BLaER1 treated with 17β-estradiol and CSF1 and Interleukin-3, amounts not matched to agents 10 nM and 100 nM (cell line): ENCODE results near the gene DRD5.

ENCODE experiments used
- H3K27ac ChIP-seq, 11 experiments: shearing (Covaris generic); formaldehyde crosslinking; 2 replicates each; pipeline ENCODE4 v1.8.1; 2022
- H3K27me3 ChIP-seq, 11 experiments: shearing (Covaris generic); formaldehyde crosslinking; 2 replicates each; pipeline ENCODE4 v1.8.1; 2022
- H3K36me3 ChIP-seq, 11 experiments: shearing (Covaris generic); formaldehyde crosslinking; 2 replicates each; pipeline ENCODE4 v1.8.1; 2022
- H3K4me1 ChIP-seq, 10 experiments: shearing (Covaris generic); formaldehyde crosslinking; 2 replicates each; pipeline ENCODE4 v1.8.1; 2022
- H3K4me2 ChIP-seq, 11 experiments: shearing (Covaris generic); formaldehyde crosslinking; 2 replicates each; pipeline ENCODE4 v1.8.1; 2022
- H3K4me3 ChIP-seq, 10 experiments: shearing (Covaris generic); formaldehyde crosslinking; 2 replicates each; pipeline ENCODE4 v1.8.1; 2022
- H3K9ac ChIP-seq, 11 experiments: shearing (Covaris generic); formaldehyde crosslinking; 2 replicates each; pipeline ENCODE4 v1.8.1; 2022
- H3K9me3 ChIP-seq, 11 experiments: shearing (Covaris generic); formaldehyde crosslinking; replicated peaks in 1 of 11; 2 replicates each; pipeline ENCODE4 v1.8.1; 2022
- H4K20me1 ChIP-seq, 11 experiments: shearing (Covaris generic); formaldehyde crosslinking; 2 replicates each; pipeline ENCODE4 v1.8.1; 2022
- Cebpa-rat ChIP-seq, 11 experiments: shearing (Covaris generic); IDR thresholded peaks; 2 replicates each; pipeline ENCODE4 v1.8.1; 2022

DRD5 gene

GRCh38 chr4:9804918-9805317, 23.5 kb downstream of the DRD5 start:
- Histone ChIP-seq H3K27me3 (no peaks in the 10 kb centered on the region), H4K20me1 (no peaks in the 10 kb centered on the region), H3K4me2 (no peak overlapping the region), H3K27ac (no peak overlapping the region), H3K4me1 (peaks cover 0 to 14% (median 10%) of the 10 kb centered on the region in 10 experiments; a peak in 10 of 20 replicates), H3K36me3 (peaks cover 0 to 8% (median 0%) of the 10 kb centered on the region in 11 experiments; a peak in 1 of 22 replicates), H3K9ac (no peak overlapping the region), H3K9me3 (no peaks in the 10 kb centered on the region), H3K4me3 (no peak overlapping the region)
- no peak for TF ChIP-seq Cebpa-rat (IDR thresholded peaks at IDR 0.05)

GRCh38 chr4:9808077-9808476, 26.6 kb downstream of the DRD5 start:
- H3K9me3 ChIP-seq = no peaks in the 10 kb centered on the region
- H3K9ac ChIP-seq = no peak overlapping the region
- no peak overlapping the region for H3K27ac ChIP-seq
- no peaks in the 10 kb centered on the region for H3K27me3 ChIP-seq
- H3K4me3 ChIP-seq = no peak overlapping the region
- H4K20me1 ChIP-seq = no peaks in the 10 kb centered on the region
- H3K4me2 ChIP-seq = 0 out of 22 replicates have a peak overlapping the region, but pooled peaks of 1 of the 11 experiments have one; percentile 14
- TF ChIP-seq Cebpa-rat (IDR thresholded peaks at IDR 0.05) = no peak
- H3K36me3 ChIP-seq = peaks cover 0 to 8% (median 0%) of the 10 kb centered on the region in 11 experiments; a peak in 1 of 22 replicates
- peaks cover 0 to 23% (median 3%) of the 10 kb centered on the region in 10 experiments; a peak in 11 of 20 replicates for H3K4me1 ChIP-seq

DNA sequence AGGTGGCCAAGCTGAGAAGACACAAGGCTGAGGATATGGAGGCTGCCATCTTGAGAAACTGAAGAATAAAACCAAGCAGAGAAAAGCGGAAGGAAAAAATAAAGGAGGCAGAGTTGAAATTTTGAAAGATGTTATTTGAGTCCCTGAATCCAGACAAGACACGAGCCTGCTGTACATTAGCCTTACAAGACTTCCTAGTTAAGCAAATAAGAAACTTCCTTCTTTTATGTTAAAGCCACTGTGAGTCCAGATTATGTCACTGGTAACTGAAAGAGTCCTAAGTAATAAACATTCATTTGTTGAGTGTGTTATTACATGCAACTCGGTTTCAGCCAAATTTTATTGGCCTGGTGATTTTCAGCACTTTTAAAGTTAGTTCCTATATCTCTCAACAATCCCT, 30.4 kb downstream of the DRD5 start:
- TF ChIP-seq Cebpa-rat (IDR thresholded peaks at IDR 0.05) = no peak
- Histone ChIP-seq H3K4me2 (peak overlapping the region in 5 of 11 experiments; percentile 7 to 64 (median 58); a peak in 8 of 22 replicates), H3K4me3 (no peak overlapping the region), H3K36me3 (peaks cover 0 to 8% (median 0%) of the 10 kb centered on the region in 11 experiments; a peak in 1 of 22 replicates), H3K9ac (no peak overlapping the region), H3K4me1 (peaks cover 0 to 28% (median 3%) of the 10 kb centered on the region in 10 experiments; a peak in 11 of 20 replicates), H3K27me3 (no peaks in the 10 kb centered on the region), H4K20me1 (no peaks in the 10 kb centered on the region), H3K9me3 (no peaks in the 10 kb centered on the region), H3K27ac (peak overlapping the region in 1 of 11 experiments; percentile 14; a peak in 1 of 22 replicates)

DNA sequence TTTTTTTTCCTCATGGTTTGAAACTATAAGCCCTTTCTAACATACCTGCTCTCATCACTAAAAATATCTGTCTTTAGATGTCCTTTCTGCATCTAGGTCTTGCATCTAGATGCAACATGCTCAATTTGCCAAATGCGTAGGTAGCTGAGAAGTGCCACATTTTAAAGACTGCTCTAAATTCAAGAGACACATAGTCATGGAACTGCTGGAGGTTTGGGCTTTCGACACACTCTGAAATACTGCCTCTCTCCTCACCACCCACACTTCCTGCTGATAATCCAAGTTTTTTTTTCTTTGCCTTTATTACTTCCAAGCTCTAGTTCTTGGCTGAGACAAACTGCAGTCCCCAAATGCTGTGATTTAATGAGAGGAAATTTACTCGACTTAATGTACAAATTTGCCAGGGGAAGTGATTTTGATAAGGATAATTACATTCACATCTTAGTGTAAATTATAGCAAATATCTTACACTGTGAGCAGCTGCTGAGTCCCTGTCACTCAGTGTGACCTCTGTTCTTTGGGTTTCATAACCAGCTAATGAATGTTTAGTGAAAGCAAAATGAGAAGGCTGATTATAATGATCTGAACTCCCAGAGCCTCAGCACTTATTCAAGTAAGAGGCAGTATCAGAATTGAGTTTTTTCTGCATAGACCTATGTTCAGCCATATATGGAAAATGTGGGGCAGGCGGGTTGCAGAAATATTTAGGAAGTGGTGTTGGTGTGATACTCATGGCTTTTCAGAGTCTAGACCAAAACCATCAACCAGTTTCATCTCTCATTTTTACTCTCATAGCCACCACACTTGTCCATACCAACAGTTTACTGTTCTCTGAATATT, 31.3 kb downstream of the DRD5 start:
- Histone ChIP-seq H3K27ac (no peak overlapping the region), H3K9ac (peak overlapping the region in 1 of 11 experiments; percentile 24; a peak in 1 of 22 replicates), H3K27me3 (no peaks in the 10 kb centered on the region), H3K36me3 (peaks cover 0 to 6% (median 0%) of the 10 kb centered on the region in 11 experiments; a peak in 1 of 22 replicates), H3K9me3 (no peaks in the 10 kb centered on the region; a peak in 1 of 22 replicates), H4K20me1 (no peaks in the 10 kb centered on the region), H3K4me3 (no peak overlapping the region), H3K4me1 (peaks cover 0 to 28% (median 3%) of the 10 kb centered on the region in 10 experiments; a peak in 11 of 20 replicates), H3K4me2 (peak overlapping the region in 7 of 11 experiments; percentile 4 to 64 (median 45); a peak in 13 of 22 replicates)
- no peak for TF ChIP-seq Cebpa-rat (IDR thresholded peaks at IDR 0.05)

DNA sequence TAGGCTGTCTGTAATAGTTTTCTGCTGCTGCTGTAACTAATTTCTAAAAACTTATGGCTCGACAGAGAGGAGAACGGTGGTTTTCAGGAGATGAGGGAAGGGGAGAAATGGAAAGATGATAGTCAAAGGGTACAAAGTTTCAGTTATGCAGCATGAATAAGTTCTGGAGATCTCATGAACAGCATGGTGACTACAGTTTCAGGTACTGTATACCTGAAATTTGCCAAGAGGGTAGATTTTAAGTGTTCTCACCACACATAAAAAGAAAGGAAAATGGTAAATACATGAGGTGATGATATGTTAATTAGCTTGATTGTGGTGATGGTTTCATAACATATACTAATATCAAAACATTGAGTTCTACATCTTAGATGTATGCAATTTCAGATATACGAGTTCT, 34.9 kb downstream of the DRD5 start:
- no peak for TF ChIP-seq Cebpa-rat (IDR thresholded peaks at IDR 0.05)

DNA sequence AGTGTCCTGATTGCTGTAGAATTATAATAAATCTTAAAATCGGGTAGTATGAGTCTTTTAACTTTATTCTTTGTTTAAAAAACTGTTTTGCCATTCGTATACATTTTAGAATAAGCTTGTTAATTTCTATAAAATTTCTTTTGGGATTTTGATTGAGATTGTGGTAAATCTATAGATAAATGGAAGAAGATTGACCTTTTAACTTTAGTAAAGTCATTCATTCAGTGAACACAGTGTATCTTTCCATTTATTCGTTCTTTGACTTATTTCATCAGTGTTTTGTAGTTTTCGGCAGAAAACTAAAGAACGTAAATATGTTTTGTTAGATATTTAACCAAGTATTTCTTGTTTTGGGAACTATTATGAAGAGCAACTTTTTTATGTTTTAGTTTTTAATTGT, 38.9 kb downstream of the DRD5 start:
- H3K4me3 ChIP-seq = no peak overlapping the region
- H3K27ac ChIP-seq = no peak overlapping the region
- H3K4me2 ChIP-seq = no peak overlapping the region
- H3K9me3 ChIP-seq = peaks cover 8 to 20% (median 14%) of the 10 kb centered on the region in 11 experiments; a peak in 20 of 22 replicates
- peaks cover 0 to 24% (median 0%) of the 10 kb centered on the region in 11 experiments; a peak in 4 of 22 replicates for H3K36me3 ChIP-seq
- H3K4me1 ChIP-seq = peaks cover 0 to 14% (median 8%) of the 10 kb centered on the region in 10 experiments; a peak in 14 of 20 replicates
- no peaks in the 10 kb centered on the region for H4K20me1 ChIP-seq
- no peaks in the 10 kb centered on the region for H3K27me3 ChIP-seq
- H3K9ac ChIP-seq = no peak overlapping the region
- TF ChIP-seq Cebpa-rat (IDR thresholded peaks at IDR 0.05) = no peak

More for the DNA sequence above, 34.9 kb downstream of the DRD5 start:
- Histone ChIP-seq H3K9ac (no peak overlapping the region), H3K4me3 (no peak overlapping the region), H3K4me2 (no peak overlapping the region), H3K36me3 (peaks cover 0 to 9% (median 0%) of the 10 kb centered on the region in 11 experiments; a peak in 3 of 22 replicates), H4K20me1 (no peaks in the 10 kb centered on the region), H3K4me1 (peaks cover 0 to 23% (median 6%) of the 10 kb centered on the region in 10 experiments; a peak in 14 of 20 replicates), H3K27ac (no peak overlapping the region), H3K27me3 (no peaks in the 10 kb centered on the region), H3K9me3 (peaks cover 8 to 20% (median 14%) of the 10 kb centered on the region in 11 experiments; a peak in 20 of 22 replicates)

GRCh38 chr4:9825049-9825448, 43.6 kb downstream of the DRD5 start:
- no peak overlapping the region for H3K27ac ChIP-seq
- no peaks in the 10 kb centered on the region for H3K9me3 ChIP-seq
- H3K27me3 ChIP-seq = no peaks in the 10 kb centered on the region
- H4K20me1 ChIP-seq = no peaks in the 10 kb centered on the region
- no peak overlapping the region for H3K4me3 ChIP-seq
- H3K4me2 ChIP-seq = peak overlapping the region in 8 of 11 experiments; percentile 7 to 59 (median 38); a peak in 15 of 22 replicates
- H3K4me1 ChIP-seq = peaks cover 0 to 11% (median 9%) of the 10 kb centered on the region in 10 experiments; a peak in 14 of 20 replicates
- no peak overlapping the region for H3K9ac ChIP-seq
- peaks cover 0 to 40% (median 0%) of the 10 kb centered on the region in 11 experiments; a peak in 3 of 22 replicates for H3K36me3 ChIP-seq
- no peak for TF ChIP-seq Cebpa-rat (IDR thresholded peaks at IDR 0.05)

- H3K4me1 ChIP-seq = peaks cover 0 to 11% (median 9%) of the 10 kb centered on the region in 10 experiments; a peak in 14 of 20 replicates
- H3K4me3 ChIP-seq = no peak overlapping the region
- no peaks in the 10 kb centered on the region for H3K27me3 ChIP-seq
- peaks cover 0 to 55% (median 0%) of the 10 kb centered on the region in 11 experiments; a peak in 5 of 22 replicates for H3K36me3 ChIP-seq
- H4K20me1 ChIP-seq = no peaks in the 10 kb centered on the region
- no peak overlapping the region for H3K4me2 ChIP-seq
- no peak overlapping the region for H3K27ac ChIP-seq
- H3K9ac ChIP-seq = no peak overlapping the region
- no peaks in the 10 kb centered on the region for H3K9me3 ChIP-seq
- TF ChIP-seq Cebpa-rat (IDR thresholded peaks at IDR 0.05) = no peak
Measured at GRCh38 chr4:9826551-9826950, 45.1 kb downstream of the DRD5 start.

GRCh38 chr4:9832640-9833039, 51.2 kb downstream of the DRD5 start:
- Histone ChIP-seq H3K4me3 (no peak overlapping the region), H3K9ac (no peak overlapping the region), H3K36me3 (peaks cover 0 to 71% (median 0%) of the 10 kb centered on the region in 11 experiments; a peak in 8 of 22 replicates), H3K27me3 (no peaks in the 10 kb centered on the region), H3K4me1 (no peaks in the 10 kb centered on the region), H4K20me1 (no peaks in the 10 kb centered on the region), H3K9me3 (no peaks in the 10 kb centered on the region), H3K27ac (no peak overlapping the region), H3K4me2 (no peak overlapping the region)
- no peak for TF ChIP-seq Cebpa-rat (IDR thresholded peaks at IDR 0.05)
